A549 (cell line): ENCODE data around the gene SLC45A3.

Experiments used
- EP300 ChIP-seq, 2 experiments: fragments of >200 bp; sonication (Bioruptor Twin); formaldehyde crosslinking; IDR thresholded peaks; 2 replicates in 1 of 2; 3 replicates in 1 of 2; pipeline ENCODE4 v1.6.1; 2016 to 2017
- POLR2A ChIP-seq: IDR thresholded peaks from 2 replicates; pipeline ENCODE4 v1.6.1; 2012; ENCODE audit warnings: mild to moderate bottlenecking, low read length
- SREBF2 ChIP-seq: fragments of 450-650 bp; IDR thresholded peaks from 2 replicates; pipeline ENCODE4 v1.6.1; 2014; ENCODE audit warnings: mild to moderate bottlenecking, moderate library complexity
- ZFP36 ChIP-seq: fragments of 450-650 bp; IDR thresholded peaks from 2 replicates; pipeline ENCODE4 v1.6.1; 2014; ENCODE audit warnings: borderline replicate concordance; ENCODE audit not compliant: partially characterized antibody

DNA sequence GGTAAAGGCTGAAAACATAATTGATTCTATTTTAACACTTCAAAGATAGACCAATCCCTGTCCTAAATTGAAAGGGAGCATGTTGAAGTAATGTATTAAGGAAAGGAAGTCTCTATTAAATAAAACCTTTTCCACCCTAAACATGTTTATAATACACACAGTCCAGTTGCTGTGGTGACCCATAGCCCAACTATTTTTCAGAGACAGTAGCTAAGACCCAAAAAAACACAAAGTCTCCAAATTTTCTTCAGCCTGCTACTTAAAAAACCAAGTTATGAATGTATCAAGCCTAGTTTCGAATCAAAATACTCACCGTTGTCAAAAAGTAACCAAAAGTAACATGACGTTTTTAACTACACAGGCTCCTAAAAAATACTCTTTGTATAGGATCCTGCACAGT lies 50.1 kb downstream of the SLC45A3 start:
- TF ChIP-seq EP300 (IDR thresholded peaks at IDR 0.05) = no peak
- no peak for TF ChIP-seq POLR2A
- TF ChIP-seq SREBF2 = no peak
- TF ChIP-seq ZFP36 = no peak
